Immature natural killer cell (primary cell): ENCODE results near the gene PAK2. TPM values are rescaled to one million over a fixed set of nuclear protein-coding genes. Genes with fewer than 3 reads are reported as not detected.

Experiments
- DNase-seq, 3 donors: peaks; one replicate each; pipeline ENCODE4 v3.0.0; 2022; ENCODE audit warnings: mixed read lengths in 1 of 3
- H3K27ac Mint-ChIP-seq, 6 donors: one replicate each; pipeline ENCODE4 v1.8.0; 2020; ENCODE audit warnings: mixed read lengths in 6 of 6, mild to moderate bottlenecking in 5 of 6, inconsistent platforms in 4 of 6, moderate library complexity in 3 of 6
- H3K27me3 Mint-ChIP-seq, 3 donors: one replicate each; pipeline ENCODE4 v1.8.0; 2020 to 2021; ENCODE audit warnings: low read depth in 3 of 3, mild to moderate bottlenecking in 3 of 3, mixed read lengths in 3 of 3, moderate library complexity in 3 of 3, inconsistent platforms in 1 of 3
- H3K36me3 Mint-ChIP-seq, 3 donors: one replicate each; pipeline ENCODE4 v1.8.0; 2020; ENCODE audit warnings: mixed read lengths in 3 of 3, inconsistent platforms in 2 of 3, mild to moderate bottlenecking in 2 of 3
- H3K4me1 Mint-ChIP-seq, 2 donors: one replicate each; pipeline ENCODE4 v1.8.0; 2020; ENCODE audit warnings: inconsistent platforms in 2 of 2, mild to moderate bottlenecking in 2 of 2, mixed read lengths in 2 of 2, moderate library complexity in 1 of 2
- H3K4me3 Mint-ChIP-seq, 5 donors: one replicate each; pipeline ENCODE4 v1.8.0; 2020; ENCODE audit warnings: mild to moderate bottlenecking in 5 of 5, mixed read lengths in 5 of 5, inconsistent platforms in 3 of 5, moderate library complexity in 3 of 5
- H3K9me3 Mint-ChIP-seq, 6 donors: one replicate each; pipeline ENCODE4 v1.8.0; 2020; ENCODE audit warnings: mild to moderate bottlenecking in 6 of 6, mixed read lengths in 6 of 6, inconsistent platforms in 4 of 6, moderate library complexity in 3 of 6
- polyA plus RNA-seq, 3 donors: library from polyadenylated mRNA; unstranded; fragments of 300-500 nt; fragmentation: Illumina TruSeq; gene quantifications; one replicate each; pipeline ENCODE4 v1.2.3, GENCODE V29; 2021

Gene PAK2
- 10 to 100 TPM; 20.2 to 34.1 (median 21.7) TPM for polyA plus RNA-seq

DNA sequence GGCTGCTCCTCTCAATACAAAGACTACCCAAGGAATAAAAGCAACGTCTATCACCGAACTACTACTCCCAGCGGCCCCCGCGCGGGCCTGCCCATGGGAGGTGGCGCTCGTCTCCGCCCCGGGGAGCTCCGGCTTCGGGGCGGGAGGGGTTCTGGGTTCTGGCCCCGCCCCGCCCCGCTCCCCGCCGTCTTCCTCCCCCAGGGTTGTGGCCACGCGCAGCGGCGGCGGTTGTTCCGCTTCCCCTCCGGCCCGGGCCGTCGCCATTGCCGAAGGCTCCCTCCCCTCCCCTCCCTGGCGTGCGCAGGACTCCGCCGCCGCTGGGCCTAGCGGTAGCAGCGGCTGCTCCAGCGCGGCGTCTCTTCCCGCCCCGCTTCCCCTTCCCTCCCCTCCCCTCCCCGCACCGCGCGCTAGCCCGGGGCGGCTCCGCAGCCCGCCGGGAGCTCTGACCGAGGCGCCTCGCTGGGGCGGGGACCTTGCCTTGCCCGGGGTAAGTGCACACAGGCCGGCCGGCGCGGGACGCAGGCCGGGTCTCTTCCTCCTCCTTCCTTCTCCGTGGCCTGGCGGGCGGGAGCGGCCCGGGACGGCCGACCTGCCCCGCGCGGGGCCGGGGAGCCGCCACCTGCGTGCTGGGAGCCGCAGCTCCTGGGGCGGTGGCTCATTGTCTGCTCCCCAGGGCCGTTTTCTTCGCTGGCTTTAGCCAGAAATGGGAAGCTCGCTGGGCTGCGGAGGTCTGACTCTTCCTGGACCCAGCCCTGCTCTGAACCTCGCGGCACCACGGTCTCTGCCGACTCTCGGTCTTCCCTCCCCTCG, at the start of gene PAK2:
Gene PAK2, plus strand, starts transcription at position 187 of the 810 bp plus-strand sequence. CDS start 42,790 bp downstream, outside the sequence.
- H3K4me1 Mint-ChIP-seq: peaks cover 33 to 40% of the 10 kb centered on the region in 2 donors
- peaks cover 0 to 11% (median 5%) of the 10 kb centered on the region in 3 donors for H3K36me3 Mint-ChIP-seq
- no peaks in the 10 kb centered on the region for H3K9me3 Mint-ChIP-seq
- peak within 1 kb of the TSS; percentile 93 to 100 (median 98) for H3K27ac Mint-ChIP-seq
- peaks cover 2 to 10% (median 2%) of the 10 kb centered on the region in 3 donors for H3K27me3 Mint-ChIP-seq
- DNase-seq: peak; percentile 83 to 85 (median 84)
- H3K4me3 Mint-ChIP-seq: peak within 1 kb of the TSS; percentile 98 to 100 (median 99)

DNA sequence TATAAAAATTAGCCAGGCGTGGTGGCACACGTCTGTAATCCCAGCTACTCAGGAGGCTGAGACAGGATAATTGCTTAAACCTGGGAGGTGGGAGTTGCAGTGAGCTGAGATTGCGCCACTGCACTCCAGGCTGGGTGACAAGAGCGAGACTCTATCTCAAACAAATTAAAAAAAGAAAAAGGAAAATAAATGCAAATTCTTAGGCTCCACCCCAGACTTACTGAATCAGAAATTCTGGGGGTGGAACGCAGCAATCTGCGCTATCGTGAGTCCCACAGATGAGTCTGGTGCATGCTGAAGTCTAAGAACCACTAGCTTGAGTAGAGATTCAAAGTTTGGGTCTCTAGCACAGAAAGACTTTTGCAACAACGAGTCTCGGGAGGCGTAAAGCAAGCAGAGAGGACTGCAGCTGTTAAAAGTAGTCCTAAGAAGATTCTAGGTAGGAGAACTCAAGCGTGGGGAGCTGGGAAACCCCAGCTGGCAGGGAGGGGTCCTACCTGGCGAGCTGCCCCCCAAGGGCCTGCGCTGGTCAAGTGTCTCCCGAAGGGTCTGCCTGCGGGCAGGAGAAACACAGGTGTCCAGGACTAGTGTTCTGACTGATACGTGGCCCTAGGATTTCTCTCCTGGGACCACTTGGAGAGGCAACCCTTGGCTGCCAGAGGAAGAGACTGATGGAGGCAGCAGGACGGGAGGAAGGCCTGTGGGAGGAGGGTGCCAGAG, 49.6 kb upstream of the PAK2 start:
- no peak overlapping the region for H3K27ac Mint-ChIP-seq
- DNase-seq: no peak
- no peaks in the 10 kb centered on the region for H3K9me3 Mint-ChIP-seq
- peaks cover 0 to 7% (median 0%) of the 10 kb centered on the region in 3 donors for H3K36me3 Mint-ChIP-seq
- H3K4me1 Mint-ChIP-seq: peaks cover 12 to 21% of the 10 kb centered on the region in 2 donors
- H3K4me3 Mint-ChIP-seq: no peak overlapping the region
- H3K27me3 Mint-ChIP-seq: peaks cover 3 to 7% (median 4%) of the 10 kb centered on the region in 3 donors

DNA sequence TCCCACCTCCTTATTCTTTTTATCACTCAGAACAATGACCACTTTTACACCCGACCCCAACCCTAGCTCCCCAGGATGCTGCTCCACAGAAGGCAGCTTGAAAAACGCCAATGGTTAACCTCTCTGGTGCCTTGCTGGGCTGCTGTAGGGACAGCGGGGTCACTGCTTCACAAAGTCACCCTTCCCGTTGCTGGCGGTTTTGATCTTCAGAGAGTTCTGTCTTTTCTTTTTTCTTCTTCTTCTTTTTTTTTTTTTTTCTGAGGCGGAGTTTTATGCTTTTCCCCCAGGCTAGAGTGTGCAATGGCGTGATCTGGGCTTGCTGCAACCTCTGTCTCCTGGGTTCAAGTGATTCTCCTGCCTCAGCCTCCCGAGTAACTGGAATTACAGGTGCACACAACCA, 48.3 kb upstream of the PAK2 start:
- DNase-seq: no peak
- no peaks in the 10 kb centered on the region for H3K9me3 Mint-ChIP-seq
- H3K4me3 Mint-ChIP-seq: no peak overlapping the region
- peaks cover 13 to 20% of the 10 kb centered on the region in 2 donors for H3K4me1 Mint-ChIP-seq
- peaks cover 11 to 20% (median 13%) of the 10 kb centered on the region in 3 donors for H3K27me3 Mint-ChIP-seq
- no peak overlapping the region for H3K27ac Mint-ChIP-seq
- peaks cover 0 to 7% (median 0%) of the 10 kb centered on the region in 3 donors for H3K36me3 Mint-ChIP-seq

DNA sequence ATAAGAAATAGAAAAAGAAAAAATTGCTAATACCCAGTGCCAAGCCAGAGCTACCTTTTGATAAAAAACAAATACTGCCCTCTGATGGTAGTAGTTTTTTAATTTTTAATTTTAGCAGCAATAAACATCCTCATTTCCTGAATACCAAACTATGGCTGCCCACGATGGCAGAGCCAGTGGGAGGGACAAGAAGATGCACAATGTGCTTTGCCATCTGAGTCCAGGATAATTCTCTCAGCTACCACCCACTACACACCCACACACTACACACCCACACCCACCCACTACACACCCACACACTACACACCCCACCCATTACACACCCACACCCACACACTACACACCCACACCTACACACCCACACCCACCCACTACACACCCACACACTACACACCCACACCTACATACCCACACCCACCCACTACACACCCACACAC, 45.4 kb upstream of the PAK2 start:
- Mint-ChIP-seq H3K27me3 (peaks cover 11 to 18% (median 15%) of the 10 kb centered on the region in 3 donors), H3K4me1 (peaks cover 6 to 17% of the 10 kb centered on the region in 2 donors), H3K36me3 (no peaks in the 10 kb centered on the region), H3K27ac (peak overlapping the region in 2 of 6 donors; percentile 29 to 49), H3K4me3 (no peak overlapping the region), H3K9me3 (no peaks in the 10 kb centered on the region)
- peak; percentile 53 to 60 (median 58) for DNase-seq

DNA sequence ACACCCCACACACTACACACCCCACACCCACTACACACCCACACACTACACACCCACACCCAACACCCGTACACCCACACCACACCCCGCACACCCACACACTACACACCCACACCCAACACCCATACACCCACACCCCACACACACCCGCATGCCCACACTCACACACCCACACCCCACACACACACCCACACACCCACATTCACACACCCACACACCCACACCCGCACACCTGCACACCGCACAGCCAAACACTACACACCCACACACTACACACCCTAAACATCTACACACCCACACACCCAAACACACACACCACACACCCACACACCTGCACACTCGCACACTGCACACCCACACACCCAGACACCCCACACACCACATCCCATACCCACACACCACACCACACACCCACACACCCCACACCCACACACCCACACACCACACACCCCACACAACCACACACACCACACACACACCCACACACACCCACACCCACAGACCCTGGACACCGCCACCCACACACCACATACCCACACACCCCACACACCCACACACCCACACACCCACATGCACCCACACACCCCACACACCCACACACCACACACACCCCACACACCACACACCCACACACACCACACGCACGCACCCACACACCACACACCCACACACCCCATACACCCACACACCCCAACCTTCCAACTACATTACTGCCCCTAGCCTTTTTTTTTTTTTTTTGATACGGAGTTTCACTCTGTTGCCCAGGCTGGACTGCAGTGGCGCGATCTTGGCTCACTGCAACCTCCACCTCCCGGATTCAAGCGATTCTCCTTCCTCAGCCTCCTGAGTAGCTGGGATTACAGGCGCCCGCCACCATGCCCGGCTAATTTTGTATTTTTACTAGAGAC, 44.5 kb upstream of the PAK2 start:
- H3K27ac Mint-ChIP-seq: peak overlapping the region; percentile 40 to 83 (median 76)
- peak; percentile 54 to 62 (median 57) for DNase-seq
- peaks cover 10 to 18% (median 15%) of the 10 kb centered on the region in 3 donors for H3K27me3 Mint-ChIP-seq
- peak overlapping the region in 2 of 5 donors; percentile 18 to 20 for H3K4me3 Mint-ChIP-seq
- no peaks in the 10 kb centered on the region for H3K36me3 Mint-ChIP-seq
- peaks cover 6 to 17% of the 10 kb centered on the region in 2 donors for H3K4me1 Mint-ChIP-seq
- no peaks in the 10 kb centered on the region for H3K9me3 Mint-ChIP-seq

DNA sequence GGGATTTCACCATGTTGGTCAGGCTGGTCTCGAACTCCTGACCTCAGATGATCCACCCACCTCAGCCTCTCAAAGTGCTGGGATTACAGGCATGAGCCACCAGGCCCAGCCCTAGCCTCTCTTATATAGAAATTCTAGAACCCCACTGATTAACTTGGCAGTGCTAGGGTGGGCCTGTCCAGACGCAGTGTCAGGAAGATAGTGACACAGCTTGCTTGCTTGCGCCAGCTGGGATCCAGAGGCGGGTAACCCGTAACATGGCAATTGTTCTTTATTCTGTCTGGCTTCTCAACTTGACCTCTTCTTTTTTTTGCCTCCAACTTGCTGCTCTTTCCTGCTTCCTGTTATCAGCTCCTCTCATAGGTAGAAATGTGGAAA, 43.8 kb upstream of the PAK2 start:
- DNase-seq: no peak
- no peaks in the 10 kb centered on the region for H3K9me3 Mint-ChIP-seq
- H3K36me3 Mint-ChIP-seq: no peaks in the 10 kb centered on the region
- peaks cover 8 to 18% (median 15%) of the 10 kb centered on the region in 3 donors for H3K27me3 Mint-ChIP-seq
- peaks cover 6 to 17% of the 10 kb centered on the region in 2 donors for H3K4me1 Mint-ChIP-seq
- H3K4me3 Mint-ChIP-seq: peak overlapping the region in 2 of 5 donors; percentile 18 to 22
- H3K27ac Mint-ChIP-seq: peak overlapping the region in 5 of 6 donors; percentile 49 to 83 (median 76)

DNA sequence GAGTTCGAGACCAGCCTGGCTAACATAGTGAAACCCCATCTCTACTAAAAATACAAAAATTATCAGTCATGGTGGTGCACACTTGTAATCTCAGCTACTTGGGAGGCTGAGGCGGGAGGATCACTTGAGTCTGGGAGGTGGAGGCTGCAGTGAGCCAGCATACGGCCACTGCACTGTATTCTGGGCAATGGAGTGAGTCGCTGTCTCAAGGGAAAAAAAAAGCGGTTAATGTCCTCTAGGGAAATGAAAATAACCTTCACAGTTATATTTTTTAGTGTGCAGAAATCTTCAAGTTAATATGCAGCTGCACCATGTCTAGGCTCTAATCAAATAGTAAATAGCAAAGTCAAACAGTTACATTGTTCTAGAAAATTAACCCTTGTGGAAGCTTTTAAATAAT, 42.4 kb upstream of the PAK2 start:
- peaks cover 6 to 17% of the 10 kb centered on the region in 2 donors for H3K4me1 Mint-ChIP-seq
- H3K27ac Mint-ChIP-seq: no peak overlapping the region
- H3K36me3 Mint-ChIP-seq: no peaks in the 10 kb centered on the region
- peaks cover 8 to 18% (median 15%) of the 10 kb centered on the region in 3 donors for H3K27me3 Mint-ChIP-seq
- no peaks in the 10 kb centered on the region for H3K9me3 Mint-ChIP-seq
- DNase-seq: no peak
- H3K4me3 Mint-ChIP-seq: no peak overlapping the region

DNA sequence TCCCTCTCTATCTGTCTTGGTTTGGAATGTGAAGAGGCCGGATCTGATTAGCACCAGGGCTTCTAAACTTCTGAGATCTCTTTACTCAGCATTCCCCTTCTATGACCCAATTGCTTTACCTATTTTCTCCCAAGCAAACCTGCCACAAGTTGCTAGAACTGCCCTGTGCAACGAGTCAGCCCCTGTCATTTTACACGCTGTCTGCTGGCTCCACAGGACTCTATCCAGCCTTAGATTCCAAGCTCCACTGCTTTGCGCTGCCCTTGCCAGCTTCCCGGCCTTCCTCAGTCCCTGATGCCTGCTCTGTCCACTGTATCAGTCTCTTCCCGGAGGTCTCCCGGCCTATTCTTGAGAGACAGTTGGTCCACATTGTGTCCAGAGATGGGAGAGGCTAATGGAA, 39.9 kb upstream of the PAK2 start:
- H3K4me1 Mint-ChIP-seq: peaks cover 6% of the 10 kb centered on the region in 2 donors
- DNase-seq: no peak
- H3K9me3 Mint-ChIP-seq: no peaks in the 10 kb centered on the region
- peaks cover 8 to 15% (median 11%) of the 10 kb centered on the region in 3 donors for H3K27me3 Mint-ChIP-seq
- H3K27ac Mint-ChIP-seq: no peak overlapping the region
- H3K36me3 Mint-ChIP-seq: peaks cover 0 to 3% (median 0%) of the 10 kb centered on the region in 3 donors
- H3K4me3 Mint-ChIP-seq: no peak overlapping the region

DNA sequence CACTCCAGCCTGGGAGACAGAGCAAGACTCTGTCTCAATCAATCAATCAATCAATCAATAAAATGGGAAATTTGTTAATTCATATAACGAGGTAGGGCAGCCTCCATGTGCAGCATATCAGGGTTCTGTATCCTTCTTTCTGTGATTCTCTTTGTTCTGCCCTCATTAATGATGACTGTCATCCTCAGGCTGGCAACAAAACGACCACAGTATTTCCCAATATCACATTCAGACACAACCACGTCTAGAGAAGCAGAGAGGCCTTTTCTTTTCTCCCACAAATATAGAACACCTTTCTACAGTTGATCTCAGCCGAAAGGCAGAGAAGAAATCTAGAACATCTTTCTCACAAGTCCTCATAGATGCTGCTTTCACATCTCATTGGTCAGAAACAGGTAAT, 38.9 kb upstream of the PAK2 start:
- no peak overlapping the region for H3K27ac Mint-ChIP-seq
- no peak overlapping the region for H3K4me3 Mint-ChIP-seq
- H3K9me3 Mint-ChIP-seq: no peaks in the 10 kb centered on the region
- no peak for DNase-seq
- H3K27me3 Mint-ChIP-seq: peaks cover under 1 to 6% (median 5%) of the 10 kb centered on the region in 3 donors
- H3K36me3 Mint-ChIP-seq: peaks cover 0 to 3% (median 0%) of the 10 kb centered on the region in 3 donors
- peaks cover 2 to 5% of the 10 kb centered on the region in 2 donors for H3K4me1 Mint-ChIP-seq

DNA sequence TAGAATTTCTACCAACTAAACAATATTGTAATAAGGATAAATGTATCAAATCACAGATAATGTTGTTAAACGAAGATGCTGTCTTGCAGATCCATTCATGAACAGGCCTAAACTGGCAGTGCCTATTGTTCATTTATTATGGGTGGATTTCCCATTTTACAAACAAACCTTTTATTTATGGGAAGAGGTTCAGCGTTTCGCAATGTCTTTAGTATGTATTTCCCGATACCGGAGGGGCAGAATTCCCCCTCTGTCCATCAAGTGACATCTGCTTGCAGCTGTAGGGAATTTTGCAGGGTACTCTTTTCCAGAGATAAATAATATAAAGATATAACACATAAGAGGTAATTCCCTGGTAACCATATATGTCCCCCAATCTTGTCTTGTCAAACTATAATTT, 33.3 kb upstream of the PAK2 start:
- Mint-ChIP-seq H3K4me1 (peaks cover 3 to 6% of the 10 kb centered on the region in 2 donors), H3K9me3 (no peaks in the 10 kb centered on the region), H3K27ac (no peak overlapping the region), H3K27me3 (no peaks in the 10 kb centered on the region), H3K36me3 (peaks cover 0 to 11% (median 0%) of the 10 kb centered on the region in 3 donors), H3K4me3 (no peak overlapping the region)
- DNase-seq: no peak

DNA sequence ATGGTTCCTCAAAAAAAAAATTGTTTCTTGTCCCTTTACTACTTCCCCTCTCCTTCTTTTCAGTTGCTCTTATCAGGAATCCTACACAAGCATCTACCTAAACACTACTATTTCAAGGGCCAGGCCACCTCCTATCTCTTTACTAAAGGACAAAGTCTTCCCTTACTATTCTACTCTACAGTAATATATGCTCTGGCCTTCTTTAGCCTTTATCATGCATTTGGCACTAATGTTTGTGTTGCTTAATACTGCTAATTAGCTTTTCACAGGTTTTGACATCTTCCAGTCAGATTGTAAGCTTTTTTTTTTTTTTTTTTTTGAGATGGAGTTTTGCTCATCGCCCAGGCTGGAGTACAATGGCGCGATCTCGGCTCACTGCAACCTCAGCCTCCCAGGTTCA, 32.9 kb upstream of the PAK2 start:
- H3K36me3 Mint-ChIP-seq: peaks cover 0 to 11% (median 0%) of the 10 kb centered on the region in 3 donors
- no peak for DNase-seq
- no peak overlapping the region for H3K4me3 Mint-ChIP-seq
- no peaks in the 10 kb centered on the region for H3K9me3 Mint-ChIP-seq
- H3K27ac Mint-ChIP-seq: no peak overlapping the region
- H3K4me1 Mint-ChIP-seq: peaks cover 7 to 10% of the 10 kb centered on the region in 2 donors
- H3K27me3 Mint-ChIP-seq: peaks cover 3 to 4% (median 3%) of the 10 kb centered on the region in 3 donors

DNA sequence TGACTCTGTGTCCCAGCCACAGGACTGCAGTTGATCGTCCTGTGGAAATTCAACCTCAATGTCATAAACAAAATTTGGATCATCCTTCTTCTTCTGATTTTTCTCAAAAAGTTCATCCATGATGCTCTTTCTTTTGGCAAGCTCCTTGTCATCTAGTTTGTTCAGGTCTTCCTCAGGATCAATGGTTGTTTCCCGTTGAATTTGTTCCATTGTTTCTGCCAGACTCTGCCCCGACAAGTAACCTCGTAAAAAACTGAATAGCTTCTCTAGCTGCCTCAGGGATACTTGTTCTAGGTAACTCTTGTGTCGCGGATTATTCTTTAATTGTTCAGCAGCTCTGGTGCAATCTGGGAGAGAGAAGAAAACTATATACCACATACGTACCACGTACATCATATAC, 32.1 kb upstream of the PAK2 start:
- peak overlapping the region in 2 of 6 donors; percentile 22 to 35 for H3K27ac Mint-ChIP-seq
- DNase-seq: no peak
- peaks cover 6 to 7% (median 6%) of the 10 kb centered on the region in 3 donors for H3K27me3 Mint-ChIP-seq
- H3K4me3 Mint-ChIP-seq: no peak overlapping the region
- H3K4me1 Mint-ChIP-seq: peaks cover 8 to 12% of the 10 kb centered on the region in 2 donors
- no peaks in the 10 kb centered on the region for H3K9me3 Mint-ChIP-seq
- peaks cover 0 to 11% (median 0%) of the 10 kb centered on the region in 3 donors for H3K36me3 Mint-ChIP-seq

DNA sequence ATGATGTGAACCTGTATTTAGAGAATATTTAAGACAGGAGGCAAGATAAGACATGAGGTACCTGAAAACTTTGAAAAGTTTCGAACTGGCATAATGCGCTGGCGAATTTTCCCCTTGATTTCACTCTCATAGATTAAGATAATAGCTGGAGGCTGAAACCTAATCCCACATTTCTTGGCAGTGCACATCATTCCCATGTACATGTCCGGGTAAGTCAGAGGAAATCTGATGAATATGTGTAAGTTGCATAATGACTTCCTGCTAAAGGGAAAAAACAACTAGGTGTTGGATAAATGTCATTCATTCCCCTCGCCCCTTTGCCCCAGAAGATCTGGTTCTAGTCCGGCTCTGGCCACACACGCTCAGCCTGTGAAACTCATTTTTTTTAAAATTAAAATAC, 31.2 kb upstream of the PAK2 start:
- Mint-ChIP-seq H3K4me3 (no peak overlapping the region), H3K9me3 (no peaks in the 10 kb centered on the region), H3K4me1 (peaks cover 17 to 20% of the 10 kb centered on the region in 2 donors), H3K27me3 (peaks cover 7 to 14% (median 13%) of the 10 kb centered on the region in 3 donors), H3K27ac (no peak overlapping the region), H3K36me3 (peaks cover 0 to 8% (median 0%) of the 10 kb centered on the region in 3 donors)
- DNase-seq: no peak
